Measurements from ENCODE around the gene CCL21.

CCL21 gene

GRCh38 chr9:34674440-34674839 lies 35.5 kb downstream of the CCL21 start:
- TF ChIP-seq CTCF (conservative IDR thresholded peaks at IDR 0.05; ENCODE audit: control insufficient read depth, insufficient read depth, low read depth, low read length), result no peak
- DNase-seq (ENCODE audit: low read depth), result no peak
- H3K4me3 ChIP-seq (ENCODE audit: control insufficient read depth, low read depth, low read length), result no peak overlapping the region

- TF ChIP-seq CTCF (conservative IDR thresholded peaks at IDR 0.05; ENCODE audit: control insufficient read depth, insufficient read depth, low read depth, low read length), result no peak
- H3K4me3 ChIP-seq (ENCODE audit: control insufficient read depth, low read depth, low read length), result no peak overlapping the region
- DNase-seq (ENCODE audit: low read depth), result no peak
Observed at GRCh38 chr9:34671307-34671706, 38.6 kb downstream of the CCL21 start.

GRCh38 chr9:34669809-34670562 lies 40.0 kb downstream of the CCL21 start:
- DNase-seq (ENCODE audit: low read depth), result no peak
- no peak overlapping the region for H3K4me3 ChIP-seq (ENCODE audit: control insufficient read depth, low read depth, low read length)
- TF ChIP-seq CTCF (conservative IDR thresholded peaks at IDR 0.05; ENCODE audit: control insufficient read depth, insufficient read depth, low read depth, low read length), result no peak

- no peak for TF ChIP-seq CTCF (conservative IDR thresholded peaks at IDR 0.05; ENCODE audit: control insufficient read depth, insufficient read depth, low read depth, low read length)
- DNase-seq (ENCODE audit: low read depth), result peak; percentile 95
- peak overlapping the region; percentile 90 for H3K4me3 ChIP-seq (ENCODE audit: control insufficient read depth, low read depth, low read length)
Observed at GRCh38 chr9:34665381-34666250, 44.3 kb downstream of the CCL21 start.

- no peak for TF ChIP-seq CTCF (conservative IDR thresholded peaks at IDR 0.05; ENCODE audit: control insufficient read depth, insufficient read depth, low read depth, low read length)
- no peak for DNase-seq (ENCODE audit: low read depth)
- H3K4me3 ChIP-seq (ENCODE audit: control insufficient read depth, low read depth, low read length), result peak overlapping the region; percentile 64
Observed at GRCh38 chr9:34665067-34665380, 44.9 kb downstream of the CCL21 start.

- peak; percentile 81 for DNase-seq (ENCODE audit: low read depth)
- TF ChIP-seq CTCF (conservative IDR thresholded peaks at IDR 0.05; ENCODE audit: control insufficient read depth, insufficient read depth, low read depth, low read length), result peak; percentile 97
- peak overlapping the region; percentile 64 for H3K4me3 ChIP-seq (ENCODE audit: control insufficient read depth, low read depth, low read length)
Observed at GRCh38 chr9:34664281-34665066, 45.5 kb downstream of the CCL21 start.

Data from fibroblast of mammary gland (primary cell).